GM12872 (cell line): ENCODE results near the gene FSIP1.

Source experiments
- CTCF ChIP-seq: IDR thresholded peaks from 3 replicates; pipeline ENCODE4 v1.5.1; 2011; ENCODE audit warnings: low read depth, mild to moderate bottlenecking, low read length, moderate library complexity; ENCODE audit not compliant: insufficient read depth

The FSIP1 gene

DNA sequence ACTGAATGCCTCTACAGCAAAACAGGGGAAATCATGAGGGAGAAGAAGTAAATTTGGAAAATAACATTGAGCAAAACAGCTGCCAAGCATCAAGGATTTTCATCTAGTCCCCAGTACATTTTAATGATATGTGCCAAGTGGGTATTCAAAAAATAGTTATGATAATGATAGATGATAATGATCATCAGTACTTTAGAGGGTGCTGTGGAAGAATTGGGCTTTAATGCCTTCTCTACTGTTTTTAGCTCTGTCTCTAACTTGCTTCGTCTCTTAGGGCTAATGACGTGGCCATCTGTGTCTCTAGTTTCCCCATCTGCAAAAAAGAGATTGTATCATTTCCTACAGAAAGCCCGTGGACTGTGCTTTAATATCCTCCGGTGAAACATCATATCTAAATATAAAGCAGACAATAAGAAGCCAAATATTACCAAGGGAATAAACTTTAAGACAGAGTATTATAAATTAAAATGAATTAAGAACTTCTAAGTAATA lies 10.2 kb upstream of the FSIP1 start:
- TF ChIP-seq CTCF, result no peak

GRCh38 chr15:39792025-39792843 lies 9.6 kb upstream of the FSIP1 start:
- no peak for TF ChIP-seq CTCF

DNA sequence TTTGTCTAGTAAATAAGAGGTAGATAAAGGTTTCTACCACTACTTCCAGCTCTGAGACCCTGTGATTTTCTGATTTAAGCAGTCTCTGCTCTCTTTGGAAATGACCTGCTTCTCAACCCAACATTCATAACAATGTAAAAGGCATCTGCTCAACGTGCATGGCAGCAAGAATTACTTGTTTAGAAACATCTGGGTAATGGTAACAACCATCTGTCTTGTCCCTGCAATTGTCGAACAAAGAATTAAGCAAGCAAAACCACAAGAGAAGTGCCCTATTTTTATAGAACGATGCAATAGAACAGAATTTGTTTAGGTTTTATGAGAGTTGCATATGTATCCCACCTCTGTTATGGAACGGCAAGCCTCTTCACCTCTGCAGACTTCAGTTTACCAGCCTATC lies 7.1 kb upstream of the FSIP1 start:
- no peak for TF ChIP-seq CTCF

GRCh38 chr15:39788800-39789565 lies 6.3 kb upstream of the FSIP1 start:
- no peak for TF ChIP-seq CTCF

DNA sequence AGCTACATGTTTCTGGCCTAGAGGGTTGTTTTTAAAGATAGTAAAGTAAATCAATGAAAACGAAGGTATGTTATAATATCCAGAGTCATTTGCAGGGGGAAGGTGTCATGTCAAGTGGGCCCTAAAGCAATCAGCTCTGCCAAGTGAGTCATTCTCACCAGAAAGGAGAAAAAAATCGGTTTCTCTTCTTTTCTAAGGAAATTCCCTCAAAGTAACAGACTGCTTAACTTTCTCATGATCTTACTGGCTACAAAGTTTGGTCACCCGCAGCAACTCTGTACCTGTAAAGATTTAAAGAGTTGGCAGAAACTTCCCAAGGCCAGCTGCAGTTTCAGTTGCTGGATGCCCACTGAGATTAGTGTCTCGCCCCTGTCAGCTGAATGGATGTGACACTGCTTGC lies 5.5 kb upstream of the FSIP1 start:
- TF ChIP-seq CTCF, result no peak

- no peak for TF ChIP-seq CTCF
Observed at GRCh38 chr15:39787479-39787878, 4.8 kb upstream of the FSIP1 start.

DNA sequence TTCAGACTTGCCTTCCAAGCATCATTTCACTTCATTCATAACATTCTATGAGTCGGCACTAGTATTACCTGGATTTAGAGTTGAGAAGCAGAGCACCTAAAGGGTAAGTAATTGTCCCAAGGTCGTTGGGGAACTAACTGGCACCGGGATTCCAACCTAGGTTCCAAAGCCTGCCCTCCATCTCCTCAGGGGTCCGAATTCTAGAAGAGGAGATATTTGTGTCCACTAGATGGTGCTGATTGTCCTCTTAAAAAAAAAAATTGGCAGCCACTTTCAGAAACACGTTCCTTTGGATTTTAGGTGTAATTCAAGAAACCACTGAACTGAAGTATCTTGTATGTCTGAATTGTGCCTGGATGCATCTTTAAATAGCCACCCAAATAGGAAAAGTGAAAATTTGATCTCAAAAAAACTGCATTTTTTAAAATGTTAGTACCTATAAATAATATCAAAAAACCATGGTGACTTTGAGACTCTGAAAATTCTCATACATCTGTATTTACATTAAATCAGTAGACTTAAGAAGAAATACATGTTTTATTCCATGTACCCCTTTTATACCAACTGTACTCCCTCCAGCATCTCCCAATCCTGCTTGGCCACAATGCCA lies 3.9 kb upstream of the FSIP1 start:
- peak; percentile 53; the same call in 2 of the 3 replicates for TF ChIP-seq CTCF
